Measurements from ENCODE around the gene TSPAN9. TPM values are rescaled to one million over a fixed set of nuclear protein-coding genes. Genes with fewer than 3 reads are reported as not detected.

Gene TSPAN9
- total and polyA plus RNA-seq, 10 of the 15 experiments (the other 5 are each of a cell fraction or from before 2014, with no cell fraction given), result 0.03 to 1.0 (median 0.12) TPM; not detected in 5

- TF ChIP-seq RAD21 (IDR thresholded peaks at IDR 0.05; ENCODE audit: insufficient read depth, low read depth, low read length) (no peak), CREM (IDR thresholded peaks at IDR 0.05; ENCODE audit: low read depth) (no peak), FOS (IDR thresholded peaks at IDR 0.05; ENCODE audit: borderline replicate concordance, extremely low read depth, insufficient read length) (no peak)
- Histone ChIP-seq H3K4me2 (ENCODE audit: control insufficient read depth, insufficient read depth) (no peak overlapping the region), H3K36me3 (ENCODE audit: control insufficient read depth in 2 of 2, insufficient read depth in 2 of 2, low read length in 1 of 2) (no peaks in the 10 kb centered on the region), H3K79me2 (ENCODE audit: control insufficient read depth, insufficient read depth, low read length) (no peaks in the 10 kb centered on the region), H2AFZ (ENCODE audit: control insufficient read depth, low read depth, low read length) (no peak overlapping the region), H3K4me1 (ENCODE audit: control insufficient read depth, insufficient read depth, low read length) (no peaks in the 10 kb centered on the region), H3K27me3 (replicated peaks in 1 of 2; ENCODE audit: control insufficient read depth in 2 of 2, insufficient read depth in 2 of 2, low read length in 1 of 2) (peaks cover 2 to 4% of the 10 kb centered on the region in 2 experiments; a peak in 3 of 4 replicates), H3K9ac (ENCODE audit: control insufficient read depth, insufficient read depth, low read length) (no peak overlapping the region), H4K20me1 (ENCODE audit: control insufficient read depth, insufficient read depth) (no peaks in the 10 kb centered on the region), H3K4me3 (no peak overlapping the region), H3K9me3 (replicated peaks; ENCODE audit: control insufficient read depth, insufficient read depth, low read length) (no peaks in the 10 kb centered on the region), H3K27ac (ENCODE audit: control insufficient read depth, insufficient read depth) (no peak overlapping the region)
- in situ Hi-C loops (cut with MboI) (no loop called here), intact Hi-C loops (cut with micrococcal nuclease; ENCODE audit: unreplicated experiment) (no loop called here)
- no peak for DNase-seq (ENCODE audit: low read depth, low spot score)
- ChIA-PET POLR2A (no interaction called here), RAD21 (ENCODE audit: unreplicated experiment) (no interaction called here), CTCF (interaction anchor here (0.5 kb wide), 1 partner anchor 26 kb away, joined by 4 read pairs; no protein-coding TSS in a partner anchor), SMC1A (ENCODE audit: uncharacterized antibody, unreplicated experiment) (no interaction called here)
- no peak for FAIRE-seq
- no TSS peak for BruUV-seq (replicated peaks)
- ATAC-seq, result no peak
- WGBS (ENCODE audit: insufficient coverage, insufficient replicate concordance, low lambda C conversion rate, missing lambda C conversion rate), result 34% methylated on average over 15 of the region's 15 CpGs
Observed at GRCh38 chr12:3155702-3156370, 78.7 kb downstream of the TSPAN9 start.

- Histone ChIP-seq H3K9me3 (replicated peaks; ENCODE audit: control insufficient read depth, insufficient read depth, low read length) (no peaks in the 10 kb centered on the region; the same call in 2 of the 3 replicates), H3K27me3 (replicated peaks in 1 of 2; ENCODE audit: control insufficient read depth in 2 of 2, insufficient read depth in 2 of 2, low read length in 1 of 2) (peaks cover 2 to 3% of the 10 kb centered on the region in 2 experiments; a peak in 3 of 4 replicates), H3K27ac (ENCODE audit: control insufficient read depth, insufficient read depth) (no peak overlapping the region), H3K79me2 (ENCODE audit: control insufficient read depth, insufficient read depth, low read length) (no peaks in the 10 kb centered on the region), H3K4me2 (ENCODE audit: control insufficient read depth, insufficient read depth) (no peak overlapping the region), H4K20me1 (ENCODE audit: control insufficient read depth, insufficient read depth) (no peaks in the 10 kb centered on the region; the same call in 1 of the 2 replicates), H3K4me1 (ENCODE audit: control insufficient read depth, insufficient read depth, low read length) (no peaks in the 10 kb centered on the region), H2AFZ (ENCODE audit: control insufficient read depth, low read depth, low read length) (no peak overlapping the region), H3K36me3 (ENCODE audit: control insufficient read depth in 2 of 2, insufficient read depth in 2 of 2, low read length in 1 of 2) (no peaks in the 10 kb centered on the region), H3K4me3 (no peak overlapping the region), H3K9ac (ENCODE audit: control insufficient read depth, insufficient read depth, low read length) (no peak overlapping the region)
- ChIA-PET CTCF (interaction anchor here (0.5 to 0.6 kb wide), 2 partner anchors 45 to 50 kb away, joined by 3 read pairs; no protein-coding TSS in a partner anchor), SMC1A (ENCODE audit: uncharacterized antibody, unreplicated experiment) (no interaction called here), POLR2A (no interaction called here), RAD21 (ENCODE audit: unreplicated experiment) (interaction anchor here (0.6 kb wide), 1 partner anchor 25 kb away, joined by 3 read pairs; no protein-coding TSS in a partner anchor)
- in situ Hi-C loops (cut with MboI), result no loop called here
- intact Hi-C loops (cut with micrococcal nuclease; ENCODE audit: unreplicated experiment), result no loop called here
- ATAC-seq, result no peak
- DNase-seq (ENCODE audit: low read depth, low spot score), result no peak
- FAIRE-seq, result no peak
- WGBS (ENCODE audit: insufficient coverage, insufficient replicate concordance, low lambda C conversion rate, missing lambda C conversion rate), result 43% methylated on average over 17 of the region's 17 CpGs
- BruUV-seq (replicated peaks), result no TSS peak
- TF ChIP-seq CHD1 (IDR thresholded peaks at IDR 0.05; ENCODE audit: low read depth, low read length) (no peak), BCL3 (IDR thresholded peaks at IDR 0.05; ENCODE audit: borderline replicate concordance, insufficient read depth, low read depth, low read length, poor library complexity, severe bottlenecking) (no peak), ZNF384 (IDR thresholded peaks at IDR 0.05; ENCODE audit: borderline replicate concordance, low read depth, low read length) (no peak), ELK1 (IDR thresholded peaks at IDR 0.05; ENCODE audit: low read depth, low read length) (no peak), SKIL (IDR thresholded peaks at IDR 0.05; ENCODE audit: low read depth, poor library complexity, severe bottlenecking) (no peak), NFYA (IDR thresholded peaks at IDR 0.05; ENCODE audit: borderline replicate concordance, low read depth, low read length) (no peak), FOXK2 (IDR thresholded peaks at IDR 0.05) (no peak)
Observed at GRCh38 chr12:3157581-3158323, 80.6 kb downstream of the TSPAN9 start.
